GM12878 (cell line): ENCODE data around the gene ARMC3. TPM values are rescaled to one million over a fixed set of nuclear protein-coding genes. Genes with fewer than 3 reads are reported as not detected.

Experiments used
- ATAC-seq: fragments of 200-7000 bp; cut with Tn5 transposase; 3 replicates; pipeline ENCODE4 v1.9.1; 2020; ENCODE audit warnings: mild to moderate bottlenecking, moderate library complexity
- BruUV-seq: library from RNA; stranded (reverse); fragments of 400-500 nt; replicated peaks from 2 replicates; lab custom pipeline; 2021; lab: Mats Ljungman, UMichigan
- CTCF ChIA-PET: fragments of 300-600 bp; sonication (Branson Sonifier 250); formaldehyde crosslinking; extraction: SDS; loops from one replicate; lab custom pipeline; 2021; ENCODE audit warnings: inconsistent platforms; lab: Yijun Ruan, JAX
- POLR2A ChIA-PET: fragments of 350-600 bp; formaldehyde crosslinking; extraction: SDS; loops from one replicate; lab custom pipeline; 2021; ENCODE audit warnings: inconsistent platforms; lab: Charles Lee
- RAD21 ChIA-PET: fragments of 300-600 bp; sonication (Branson Sonifier 250); formaldehyde crosslinking; loops from one replicate; lab custom pipeline; 2023; ENCODE audit warnings: antibody characterized with exemption; ENCODE audit not compliant: unreplicated experiment; lab: Charles Lee
- SMC1A ChIA-PET: fragments of 300-600 bp; sonication (Branson Sonifier 250); formaldehyde crosslinking; loops from one replicate; lab custom pipeline; 2023; ENCODE audit not compliant: unreplicated experiment, uncharacterized antibody; lab: Charles Lee
- DNase-seq: peaks from one replicate; pipeline ENCODE4 v3.0.0-alpha.2; 2011; ENCODE audit warnings: low read depth, low spot score
- FAIRE-seq: peaks from 3 replicates; lab custom pipeline; 2011; peaks lifted over from hg19 to GRCh38; lab: Jason Lieb, UNC
- H2AFZ ChIP-seq: 2 replicates; pipeline ENCODE4 v1.6.0; 2011; ENCODE audit warnings: low read depth, low read length, control low read depth; ENCODE audit not compliant: control insufficient read depth
- H3K27ac ChIP-seq: 2 replicates; pipeline ENCODE4 v1.5.1; 2011; ENCODE audit warnings: control low read depth; ENCODE audit not compliant: control insufficient read depth, insufficient read depth
- H3K27me3 ChIP-seq, 2 experiments: replicated peaks in 1 of 2; 2 replicates each; pipeline versions ENCODE4 v1.6.0 to v1.6.1; 2011; ENCODE audit warnings: low read length in 1 of 2; ENCODE audit not compliant: control insufficient read depth in 2 of 2, insufficient read depth in 2 of 2
- H3K36me3 ChIP-seq, 2 experiments: 2 replicates each; pipeline ENCODE4 v1.5.1; 2011; ENCODE audit warnings: low read length in 1 of 2; ENCODE audit not compliant: control insufficient read depth in 2 of 2, insufficient read depth in 2 of 2
- H3K4me1 ChIP-seq: 2 replicates; pipeline ENCODE4 v1.6.1; 2011; ENCODE audit warnings: mild to moderate bottlenecking, low read length, moderate library complexity, mixed read lengths; ENCODE audit not compliant: control insufficient read depth, insufficient read depth
- H3K4me2 ChIP-seq: 2 replicates; pipeline ENCODE4 v1.6.0; 2011; ENCODE audit warnings: control low read depth; ENCODE audit not compliant: control insufficient read depth, insufficient read depth
- H3K4me3 ChIP-seq: fragments of 200-600 bp; sonication (generic); 2 replicates; pipeline ENCODE4 v1.5.1; 2016
- H3K79me2 ChIP-seq: 2 replicates; pipeline ENCODE4 v1.6.0; 2011; ENCODE audit warnings: low read length; ENCODE audit not compliant: control insufficient read depth, insufficient read depth
- H3K9ac ChIP-seq: 2 replicates; pipeline ENCODE4 v1.8.0; 2011; ENCODE audit warnings: low read length, control low read depth, mixed read lengths; ENCODE audit not compliant: control insufficient read depth, insufficient read depth
- H3K9me3 ChIP-seq: replicated peaks from 3 replicates; pipeline ENCODE4 v1.5.1; 2011; ENCODE audit warnings: mild to moderate bottlenecking, low read length; ENCODE audit not compliant: control insufficient read depth, insufficient read depth
- H4K20me1 ChIP-seq: 2 replicates; pipeline ENCODE4 v1.6.0; 2011; ENCODE audit not compliant: control insufficient read depth, insufficient read depth
- CHD1 ChIP-seq: IDR thresholded peaks from 2 replicates; pipeline ENCODE4 v1.6.1; 2012; ENCODE audit warnings: low read depth, low read length, improper control_type of control experiment
- EP300 ChIP-seq, 2 experiments: fragments of 150-350 bp in 1 of 2; IDR thresholded peaks; 2 replicates each; pipeline ENCODE4 v1.6.1; 2011 to 2012; ENCODE audit warnings: low read depth in 2 of 2, low read length in 2 of 2, borderline replicate concordance in 1 of 2, improper control_type of control experiment in 1 of 2, inconsistent platforms in 1 of 2; ENCODE audit not compliant: control insufficient read depth in 1 of 2
- JUNB ChIP-seq: IDR thresholded peaks from 2 replicates; pipeline ENCODE4 v1.6.1; 2016; ENCODE audit warnings: antibody characterized with exemption, mild to moderate bottlenecking
- JUND ChIP-seq: IDR thresholded peaks from 2 replicates; pipeline ENCODE4 v1.6.1; 2012; ENCODE audit warnings: low read depth, mild to moderate bottlenecking, low read length, improper control_type of control experiment, moderate library complexity
- MEF2B ChIP-seq: fragments of 450-650 bp; IDR thresholded peaks from 2 replicates; pipeline ENCODE4 v1.6.1; 2018; ENCODE audit warnings: mild to moderate bottlenecking, moderate library complexity; ENCODE audit not compliant: partially characterized antibody, poor library complexity, severe bottlenecking
- MXI1 ChIP-seq: fragments of 150-350 bp; IDR thresholded peaks from 2 replicates; pipeline ENCODE4 v1.6.1; 2011; ENCODE audit warnings: low read depth, mild to moderate bottlenecking, inconsistent platforms, low read length, improper control_type of control experiment
- NR2C2 ChIP-seq: IDR thresholded peaks from 2 replicates; pipeline ENCODE4 v1.6.1; 2011; ENCODE audit warnings: borderline replicate concordance, low read depth; ENCODE audit not compliant: control insufficient read depth, insufficient read length
- POLR2A ChIP-seq: IDR thresholded peaks from 2 replicates; pipeline ENCODE4 v1.6.1; 2011; ENCODE audit warnings: low read depth, mild to moderate bottlenecking, low read length
- STAT1 ChIP-seq: fragments of 450-650 bp; conservative IDR thresholded peaks from 2 replicates; pipeline ENCODE4 v1.6.1; 2014; ENCODE audit warnings: antibody characterized with exemption, mild to moderate bottlenecking
- ZNF622 ChIP-seq: fragments of 450-650 bp; IDR thresholded peaks from 2 replicates; pipeline ENCODE4 v1.6.1; 2017; ENCODE audit warnings: mild to moderate bottlenecking, inconsistent platforms
- WGBS: methylation state at CpG from one replicate; pipeline ENCODE4 v1.1.6; 2016; ENCODE audit warnings: low lambda C conversion rate; ENCODE audit not compliant: insufficient replicate concordance, insufficient coverage; ENCODE audit errors: missing lambda C conversion rate; 5-methylcytosine and 5-hydroxymethylcytosine counted together
- in situ Hi-C: fragments of 300-500 bp; cut with MboI; formaldehyde crosslinking; loops from 9 replicates; pipeline ENCODE4 v1.14.3; 2018; ENCODE audit warnings: mixed read lengths
- intact Hi-C: fragments of 100-400 bp; cut with micrococcal nuclease; formaldehyde crosslinking; loops from one replicate; pipeline ENCODE4 v1.14.2; 2022; ENCODE audit not compliant: unreplicated experiment
- polyA plus RNA-seq, 11 experiments: library from polyadenylated mRNA; depleted of rRNA in 4 of 11; unstranded in 6 of 11; stranded (reverse) in 5 of 11; fragments of >200 nt; fragmentation: Nextera tagmentation in 4 of 11; fragmentation: Illumina TruSeq in 1 of 11; extraction: Ambion mirVana in 4 of 11; extraction: Trizol in 1 of 11; gene quantifications; 1 replicate in 1 of 11; 2 replicates in 10 of 11; pipeline versions ENCODE4 v1.2.1 to v1.2.3, GENCODE V29; 2011 to 2016; ENCODE audit warnings: inconsistent platforms in 2 of 11, missing spikeins in 2 of 11, low read depth in 1 of 11
- total RNA-seq, 4 experiments: library from RNA; depleted of rRNA in 3 of 4; stranded (reverse); fragments of >200 nt in 3 of 4; fragmentation: Illumina TruSeq in 1 of 4; extraction: Trizol in 1 of 4; gene quantifications; 2 replicates each; pipeline versions ENCODE4 v1.2.1 to v1.2.3, GENCODE V29; 2013 to 2021
- TF ChIP-seq, protein P1 (sequence below): IDR thresholded peaks from 2 replicates; pipeline ENCODE4 v1.6.1; 2011; ENCODE audit warnings: mild to moderate bottlenecking, low read depth, low read length, moderate library complexity; ENCODE audit not compliant: insufficient replicate concordance
- TF ChIP-seq, protein P2 (sequence below): IDR thresholded peaks from 2 replicates; pipeline ENCODE4 v1.6.1; 2012; ENCODE audit warnings: mild to moderate bottlenecking, low read depth, low read length

The ARMC3 gene
- total and polyA plus RNA-seq, 10 of the 15 experiments (the other 5 are each of a cell fraction or from before 2014, with no cell fraction given) = 0.01 to 0.06 TPM; not detected in 8

- TF ChIP-seq STAT1 (no peak), EP300 (IDR thresholded peaks at IDR 0.05; ENCODE audit: borderline replicate concordance in 1 of 2, control insufficient read depth in 1 of 2, low read depth in 2 of 2, low read length in 2 of 2) (no peak), NR2C2 (no peak), JUNB (no peak)
- TF ChIP-seq, protein P1, sequence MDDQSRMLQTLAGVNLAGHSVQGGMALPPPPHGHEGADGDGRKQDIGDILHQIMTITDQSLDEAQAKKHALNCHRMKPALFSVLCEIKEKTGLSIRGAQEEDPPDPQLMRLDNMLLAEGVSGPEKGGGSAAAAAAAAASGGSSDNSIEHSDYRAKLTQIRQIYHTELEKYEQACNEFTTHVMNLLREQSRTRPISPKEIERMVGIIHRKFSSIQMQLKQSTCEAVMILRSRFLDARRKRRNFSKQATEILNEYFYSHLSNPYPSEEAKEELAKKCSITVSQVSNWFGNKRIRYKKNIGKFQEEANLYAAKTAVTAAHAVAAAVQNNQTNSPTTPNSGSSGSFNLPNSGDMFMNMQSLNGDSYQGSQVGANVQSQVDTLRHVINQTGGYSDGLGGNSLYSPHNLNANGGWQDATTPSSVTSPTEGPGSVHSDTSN = no peak
- TF ChIP-seq, all 136 proteins: peak for 0
Measured at GRCh38 chr10:23051278-23051677, 123.4 kb downstream of the ARMC3 start (continued).

- Histone ChIP-seq H3K4me1 (no peaks in the 10 kb centered on the region), H3K9ac (no peak overlapping the region), H3K36me3 (no peaks in the 10 kb centered on the region), H3K27me3 (no peaks in the 10 kb centered on the region), H3K9me3 (no peaks in the 10 kb centered on the region), H3K27ac (no peak overlapping the region), H3K4me3 (no peak overlapping the region), H3K79me2 (no peaks in the 10 kb centered on the region), H3K4me2 (no peak overlapping the region), H4K20me1 (no peaks in the 10 kb centered on the region), H2AFZ (no peak overlapping the region)
- no peak for ATAC-seq
- WGBS = 72% methylated on average over 5 of the region's 5 CpGs
- ChIA-PET RAD21 (no interaction called here), SMC1A (no interaction called here), POLR2A (no interaction called here), CTCF (no interaction called here)
- intact Hi-C loops (no loop called here), in situ Hi-C loops (no loop called here)
- no TSS peak for BruUV-seq
- no peak for DNase-seq
- FAIRE-seq = no peak
- TF ChIP-seq POLR2A = no peak
- TF ChIP-seq MEF2B = no peak
- no peak for TF ChIP-seq JUND
- no peak for TF ChIP-seq ZNF622
- TF ChIP-seq, protein P2, sequence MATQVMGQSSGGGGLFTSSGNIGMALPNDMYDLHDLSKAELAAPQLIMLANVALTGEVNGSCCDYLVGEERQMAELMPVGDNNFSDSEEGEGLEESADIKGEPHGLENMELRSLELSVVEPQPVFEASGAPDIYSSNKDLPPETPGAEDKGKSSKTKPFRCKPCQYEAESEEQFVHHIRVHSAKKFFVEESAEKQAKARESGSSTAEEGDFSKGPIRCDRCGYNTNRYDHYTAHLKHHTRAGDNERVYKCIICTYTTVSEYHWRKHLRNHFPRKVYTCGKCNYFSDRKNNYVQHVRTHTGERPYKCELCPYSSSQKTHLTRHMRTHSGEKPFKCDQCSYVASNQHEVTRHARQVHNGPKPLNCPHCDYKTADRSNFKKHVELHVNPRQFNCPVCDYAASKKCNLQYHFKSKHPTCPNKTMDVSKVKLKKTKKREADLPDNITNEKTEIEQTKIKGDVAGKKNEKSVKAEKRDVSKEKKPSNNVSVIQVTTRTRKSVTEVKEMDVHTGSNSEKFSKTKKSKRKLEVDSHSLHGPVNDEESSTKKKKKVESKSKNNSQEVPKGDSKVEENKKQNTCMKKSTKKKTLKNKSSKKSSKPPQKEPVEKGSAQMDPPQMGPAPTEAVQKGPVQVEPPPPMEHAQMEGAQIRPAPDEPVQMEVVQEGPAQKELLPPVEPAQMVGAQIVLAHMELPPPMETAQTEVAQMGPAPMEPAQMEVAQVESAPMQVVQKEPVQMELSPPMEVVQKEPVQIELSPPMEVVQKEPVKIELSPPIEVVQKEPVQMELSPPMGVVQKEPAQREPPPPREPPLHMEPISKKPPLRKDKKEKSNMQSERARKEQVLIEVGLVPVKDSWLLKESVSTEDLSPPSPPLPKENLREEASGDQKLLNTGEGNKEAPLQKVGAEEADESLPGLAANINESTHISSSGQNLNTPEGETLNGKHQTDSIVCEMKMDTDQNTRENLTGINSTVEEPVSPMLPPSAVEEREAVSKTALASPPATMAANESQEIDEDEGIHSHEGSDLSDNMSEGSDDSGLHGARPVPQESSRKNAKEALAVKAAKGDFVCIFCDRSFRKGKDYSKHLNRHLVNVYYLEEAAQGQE = no peak
- no peak for TF ChIP-seq CHD1
- TF ChIP-seq EP300 (IDR thresholded peaks at IDR 0.05; ENCODE audit: borderline replicate concordance in 1 of 2, control insufficient read depth in 1 of 2, low read depth in 2 of 2, low read length in 2 of 2) = no peak
- no peak for TF ChIP-seq MXI1
Measured at GRCh38 chr10:23051855-23052331, 124.0 kb downstream of the ARMC3 start.
